DMS114 treated with DMSO at 0.1 percent for 48 hours (cell line): ENCODE results near the gene KISS1.

Experiments used
- DNase-seq: peaks from one replicate; lab custom pipeline; 2025; ENCODE audit not compliant: unreplicated experiment; lab: John Stamatoyannopoulos, UW

The KISS1 gene

GRCh38 chr1:204192589-204193352, 3.5 kb downstream of the KISS1 start:
- DNase-seq, result no peak

- DNase-seq, result no peak
Observed at GRCh38 chr1:204192046-204192445, 4.2 kb downstream of the KISS1 start.

- DNase-seq, result no peak
Observed at GRCh38 chr1:204191456-204191855, 4.8 kb downstream of the KISS1 start.

DNA sequence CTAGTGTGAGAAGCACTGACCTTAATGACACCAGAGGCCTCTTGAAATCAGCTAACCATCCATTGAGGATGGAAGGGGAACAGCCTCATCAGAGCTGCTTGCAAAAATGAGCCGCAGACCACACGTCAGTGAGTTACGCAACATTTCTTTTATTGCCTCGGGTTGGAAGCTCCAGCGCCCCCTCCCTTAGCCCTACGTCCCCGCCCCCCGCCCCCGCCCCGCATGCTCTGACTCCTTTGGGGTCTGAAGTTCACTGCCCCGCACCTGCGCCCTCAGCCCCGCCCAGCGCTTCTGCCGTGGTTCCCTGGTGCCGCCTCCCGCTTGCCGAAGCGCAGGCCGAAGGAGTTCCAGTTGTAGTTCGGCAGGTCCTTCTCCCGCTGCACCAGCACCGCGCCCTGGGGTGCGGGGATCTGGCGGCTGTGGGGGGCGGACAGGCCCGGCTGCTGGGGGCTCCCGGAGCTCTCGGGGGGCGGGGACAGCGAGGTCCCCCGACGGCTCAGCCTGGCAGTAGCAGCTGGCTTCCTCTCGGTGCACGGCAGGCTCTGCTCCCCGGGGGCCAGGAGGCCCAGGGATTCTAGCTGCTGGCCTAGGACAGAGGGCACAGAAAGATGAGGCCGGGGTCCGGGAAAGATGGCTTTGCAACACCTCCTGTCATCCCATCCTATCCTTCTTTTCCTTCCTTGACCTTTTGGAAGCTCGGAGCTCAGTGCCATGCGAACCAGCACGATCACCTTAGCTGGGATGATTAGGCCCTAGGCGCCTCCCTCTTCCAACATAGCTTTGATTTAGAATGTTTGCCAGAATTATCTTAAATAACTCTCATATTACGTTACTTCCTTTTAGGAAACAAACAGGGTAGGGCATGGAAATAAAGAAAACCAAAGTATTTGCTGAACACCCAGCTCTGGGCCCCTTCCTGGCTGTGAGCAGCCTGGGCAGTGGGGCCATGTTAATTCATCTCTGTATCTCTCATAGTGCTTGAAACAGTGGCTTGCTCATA, 5.8 kb downstream of the KISS1 start:
- DNase-seq, result no peak

GRCh38 chr1:204188959-204189639, 7.2 kb downstream of the KISS1 start:
- DNase-seq, result no peak

DNA sequence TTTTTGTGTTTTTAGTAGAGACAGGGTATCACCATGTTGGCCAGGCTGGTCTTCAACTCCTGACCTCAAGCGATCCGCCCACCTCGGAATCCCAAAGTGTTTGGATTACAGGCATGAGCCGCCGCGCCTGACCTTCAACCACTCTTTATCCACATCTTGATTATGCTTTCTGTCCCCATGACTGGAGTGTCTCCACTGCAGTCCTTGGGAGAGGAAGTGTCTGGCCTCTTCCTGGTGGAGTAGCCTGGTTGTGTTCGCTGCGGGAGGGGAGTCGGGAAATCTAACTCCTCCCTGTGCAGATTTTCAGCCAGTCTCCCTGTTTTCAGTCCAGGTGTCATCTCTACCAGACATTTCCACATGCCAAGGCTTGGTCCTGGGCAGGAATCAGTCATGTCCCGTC, 9.7 kb downstream of the KISS1 start:
- DNase-seq, result no peak

DNA sequence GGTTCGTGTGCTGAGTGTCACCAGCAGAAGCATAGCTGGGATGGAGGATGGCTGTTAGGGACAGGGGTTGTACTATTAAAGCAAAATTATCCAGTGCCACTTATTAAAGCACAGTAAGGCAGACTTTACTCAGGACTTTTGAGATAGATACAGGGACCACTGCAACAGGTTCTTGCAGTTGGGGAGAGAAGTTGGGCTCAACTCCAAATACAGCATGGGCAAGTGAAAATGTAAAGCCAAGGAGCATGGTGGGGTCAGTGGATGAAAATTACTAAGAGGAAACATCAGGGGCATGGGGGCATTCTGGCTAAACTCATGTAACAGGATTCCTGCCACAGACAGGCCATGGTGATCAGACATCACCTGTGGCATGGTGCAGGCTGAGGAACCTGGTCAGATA, 15.2 kb downstream of the KISS1 start:
- no peak for DNase-seq

DNA sequence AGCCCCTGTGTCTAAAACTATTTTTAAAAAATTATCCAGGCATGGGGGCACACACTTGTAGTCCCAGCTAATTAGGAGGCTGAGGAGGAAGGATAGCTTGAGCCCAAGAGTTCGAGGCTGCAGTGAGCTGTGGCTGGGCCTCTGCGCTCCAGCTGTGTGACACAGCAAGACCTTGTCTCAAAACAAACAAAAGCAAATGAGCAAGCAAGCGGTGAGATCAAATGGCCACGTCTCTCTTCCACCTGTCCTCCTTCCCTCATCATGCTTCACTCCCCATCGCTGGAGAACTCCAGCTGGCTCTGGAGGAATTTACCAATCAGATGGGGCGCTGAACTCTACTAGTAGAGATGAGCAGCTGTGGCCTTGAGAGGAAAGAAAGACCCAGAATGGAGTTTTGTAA, 16.2 kb downstream of the KISS1 start:
- DNase-seq, result no peak

- no peak for DNase-seq
Observed at GRCh38 chr1:204178487-204179281, 17.6 kb downstream of the KISS1 start.

GRCh38 chr1:204177133-204177532, 19.2 kb downstream of the KISS1 start:
- no peak for DNase-seq

DNA sequence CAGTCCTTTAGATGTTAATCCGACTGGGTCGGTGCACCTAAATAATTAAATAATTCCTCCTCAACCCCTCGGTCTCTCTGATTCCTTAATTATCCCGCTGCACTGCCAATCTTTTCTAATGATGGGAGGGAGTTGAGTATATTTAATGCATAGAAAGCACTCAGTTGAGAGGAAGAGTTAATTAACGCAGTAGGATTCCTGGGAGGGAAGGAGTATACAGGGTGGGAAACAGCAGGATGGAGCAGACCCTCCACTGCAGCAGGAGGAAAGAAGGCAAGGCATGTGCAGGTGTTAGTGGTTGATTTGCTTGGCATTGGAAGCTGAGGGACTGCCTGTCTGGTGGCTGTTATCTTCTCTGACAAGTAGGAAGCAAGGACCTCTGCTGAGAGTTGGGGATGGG, 20.2 kb downstream of the KISS1 start:
- DNase-seq, result no peak

- no peak for DNase-seq
Observed at GRCh38 chr1:204174958-204175357, 21.3 kb downstream of the KISS1 start.

- no peak for DNase-seq
Observed at GRCh38 chr1:204172404-204173029, 23.8 kb downstream of the KISS1 start.

DNA sequence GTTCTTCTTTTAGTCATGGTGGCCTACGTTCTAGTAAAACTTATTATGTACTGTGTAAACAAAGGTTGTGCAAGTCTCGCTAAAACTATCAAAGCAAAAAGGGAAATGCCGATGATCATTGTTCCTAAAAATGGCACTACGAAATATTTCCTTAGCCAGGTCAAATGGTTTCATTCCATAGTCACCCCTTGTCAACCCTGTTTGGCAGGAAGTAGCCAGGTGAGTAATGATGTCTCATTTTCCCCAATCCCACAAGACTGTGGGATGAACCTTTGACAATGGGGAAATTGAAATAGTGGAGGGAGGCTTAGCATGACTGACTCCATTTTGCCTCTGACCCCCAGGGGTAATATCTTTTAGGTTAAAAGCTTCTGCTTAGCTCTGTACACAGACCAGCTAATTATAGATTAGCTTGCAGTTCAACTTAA, 24.5 kb downstream of the KISS1 start:
- DNase-seq, result no peak

DNA sequence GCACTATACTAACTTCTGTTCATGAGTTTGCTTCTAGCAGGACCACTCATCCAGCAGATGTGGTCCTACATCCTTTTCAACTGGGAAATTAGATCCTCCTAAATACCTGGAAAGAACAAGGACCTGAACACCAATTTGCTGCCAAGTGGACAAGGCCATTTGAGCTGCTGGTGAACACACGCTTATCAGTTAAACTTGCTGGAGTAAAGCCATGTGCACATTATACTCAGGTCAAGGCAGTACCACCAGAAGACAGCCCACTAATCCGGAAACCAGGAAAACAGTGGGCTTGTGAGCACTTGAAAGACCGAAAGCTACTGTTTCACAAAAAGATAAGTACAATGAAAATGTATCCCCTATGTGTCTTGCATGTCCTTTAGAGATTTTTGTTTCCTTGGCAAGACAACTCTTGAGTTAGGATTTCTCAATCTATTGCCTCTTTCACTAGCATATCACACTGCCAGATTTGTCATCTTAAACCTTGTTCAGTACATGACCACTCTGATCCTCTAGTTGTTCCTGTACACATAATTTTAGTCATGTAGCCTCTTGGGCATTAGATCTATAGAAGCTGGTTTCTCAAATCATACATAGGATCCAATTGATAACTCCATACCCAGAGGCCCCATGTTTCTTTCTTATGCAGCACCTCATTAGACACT, 25.7 kb downstream of the KISS1 start:
- no peak for DNase-seq

GRCh38 chr1:204169858-204170257, 26.4 kb downstream of the KISS1 start:
- DNase-seq, result no peak

DNA sequence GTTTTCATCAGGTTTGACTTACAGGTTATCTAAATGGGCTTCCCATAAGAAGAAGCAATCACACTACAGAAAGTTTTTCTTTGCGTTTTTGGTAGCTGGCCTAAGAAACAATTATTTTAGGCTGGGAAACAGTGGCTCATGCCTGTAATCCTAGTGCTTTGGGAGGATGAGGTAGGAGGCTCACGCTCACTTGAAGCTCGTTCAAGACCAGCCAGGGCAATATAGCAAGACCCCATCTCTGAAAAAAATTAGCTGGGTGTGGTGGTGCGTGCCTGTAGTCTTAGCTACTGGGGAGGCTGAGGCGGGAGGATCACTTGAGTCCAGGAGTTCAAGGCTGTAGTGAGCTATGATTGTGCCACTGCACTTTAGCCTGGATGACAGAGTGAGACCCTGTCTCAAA, 28.6 kb downstream of the KISS1 start:
- DNase-seq, result no peak

- DNase-seq, result no peak
Observed at GRCh38 chr1:204166219-204166618, 30.1 kb downstream of the KISS1 start, which contains the start of gene REN. Gene REN (minus strand): TSS chr1:204166337. CDS start chr1:204166293, 44 bp downstream.

DNA sequence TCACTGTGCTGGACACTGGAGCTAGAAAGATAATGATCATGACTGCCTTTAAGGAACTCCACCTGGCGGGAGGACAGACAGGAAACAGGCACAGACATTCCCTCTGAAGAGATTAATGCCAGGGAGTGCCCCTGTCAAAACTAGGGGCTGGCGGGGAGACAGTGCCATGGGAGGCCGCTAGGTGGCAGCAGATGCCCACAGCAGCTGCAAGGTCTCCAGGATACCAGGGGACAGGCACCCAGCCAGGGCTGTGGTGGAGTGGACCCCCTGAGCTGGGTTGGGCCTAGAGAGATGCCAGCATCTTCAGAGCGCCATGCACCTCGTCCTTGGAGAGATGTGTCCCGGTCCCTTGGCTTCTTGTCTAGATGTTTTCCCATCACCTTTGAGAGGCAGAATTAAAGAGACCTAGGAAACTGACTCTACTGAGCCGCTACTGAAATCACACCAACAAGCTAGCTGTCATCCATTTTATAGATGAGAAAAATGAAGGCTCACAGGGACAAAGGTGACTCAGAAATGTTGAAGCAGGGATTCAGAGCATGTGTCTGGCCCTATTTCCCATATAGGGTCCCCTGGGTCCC, 33.7 kb downstream of the KISS1 start:
- peak; percentile 56 for DNase-seq
